HG02884 (cell line): ENCODE measurements around the gene CCDC127.

ENCODE experiments used
- ATAC-seq: cut with Tn5 transposase; IDR thresholded peaks from one replicate; pipeline ENCODE4 v1.9.1; 2021; ENCODE audit warnings: mild to moderate bottlenecking, moderate library complexity; ENCODE audit not compliant: unreplicated experiment

The CCDC127 gene

GRCh38 chr5:160921-161802 is 56.8 kb downstream of the CCDC127 start:
- no peak for ATAC-seq

GRCh38 chr5:160173-160510 is 57.8 kb downstream of the CCDC127 start:
- ATAC-seq, result no peak

GRCh38 chr5:159448-160172 is 58.3 kb downstream of the CCDC127 start:
- no peak for ATAC-seq

GRCh38 chr5:158807-159447 is 59.0 kb downstream of the CCDC127 start:
- no peak for ATAC-seq

- ATAC-seq, result no peak
These were observed 60.2 kb downstream of the CCDC127 start for GRCh38 chr5:157801-158200.

GRCh38 chr5:157126-157715 is 60.7 kb downstream of the CCDC127 start:
- no peak for ATAC-seq

GRCh38 chr5:156411-157072 is 61.4 kb downstream of the CCDC127 start:
- ATAC-seq, result no peak

- ATAC-seq, result no peak
These were observed 62.1 kb downstream of the CCDC127 start for GRCh38 chr5:155651-156410.

- ATAC-seq, result no peak
These were observed 63.1 kb downstream of the CCDC127 start for GRCh38 chr5:154826-155225.

- no peak for ATAC-seq
These were observed 63.7 kb downstream of the CCDC127 start for GRCh38 chr5:154236-154635.

- ATAC-seq, result no peak
These were observed 64.7 kb downstream of the CCDC127 start for GRCh38 chr5:153256-153655.

GRCh38 chr5:152077-152476 is 65.9 kb downstream of the CCDC127 start:
- ATAC-seq, result no peak

GRCh38 chr5:150746-151145 is 67.2 kb downstream of the CCDC127 start:
- ATAC-seq, result no peak

GRCh38 chr5:149745-150485 is 68.0 kb downstream of the CCDC127 start:
- no peak for ATAC-seq

- ATAC-seq, result no peak
These were observed 70.2 kb downstream of the CCDC127 start for GRCh38 chr5:147751-148150.
